H9 (cell line): Measurements from ENCODE around the gene LNX2. TPM values are rescaled to one million over a fixed set of nuclear protein-coding genes. Genes with fewer than 3 reads are reported as not detected.

ENCODE experiments used
- DNase-seq: peaks from one replicate; pipeline ENCODE4 v3.0.0-alpha.2; 2017
- H2AFZ ChIP-seq: one replicate; pipeline ENCODE4 v1.6.1; 2013; ENCODE audit warnings: mild to moderate bottlenecking, low read length, control low read depth, moderate library complexity
- H2AK5ac ChIP-seq: 2 replicates; pipeline ENCODE4 v1.6.1; 2013; ENCODE audit warnings: low read length, control low read depth, mixed read lengths; ENCODE audit not compliant: insufficient read length
- H2BK120ac ChIP-seq: one replicate; pipeline ENCODE4 v1.6.1; 2013; ENCODE audit warnings: low read depth, mild to moderate bottlenecking, low read length, control low read depth, inconsistent platforms; ENCODE audit not compliant: poor library complexity, severe bottlenecking
- H2BK12ac ChIP-seq: 2 replicates; pipeline ENCODE4 v1.6.1; 2013; ENCODE audit warnings: low read length, control low read depth, mixed read lengths, low read depth; ENCODE audit not compliant: insufficient read length
- H2BK15ac ChIP-seq: 2 replicates; pipeline ENCODE4 v1.6.1; 2013; ENCODE audit warnings: low read depth, low read length, control low read depth
- H2BK20ac ChIP-seq: one replicate; pipeline ENCODE4 v1.6.1; 2013; ENCODE audit warnings: low read depth, mild to moderate bottlenecking, low read length, control low read depth, inconsistent platforms; ENCODE audit not compliant: poor library complexity, severe bottlenecking
- H2BK5ac ChIP-seq: 2 replicates; pipeline ENCODE4 v1.6.1; 2013; ENCODE audit warnings: low read length, control low read depth, mixed read lengths; ENCODE audit not compliant: insufficient read length
- H3K14ac ChIP-seq: 2 replicates; pipeline ENCODE4 v1.6.1; 2013; ENCODE audit warnings: low read length, control low read depth; ENCODE audit not compliant: insufficient read depth
- H3K18ac ChIP-seq: 2 replicates; pipeline ENCODE4 v1.6.1; 2013; ENCODE audit warnings: low read depth, mild to moderate bottlenecking, mixed read lengths, low read length, control low read depth; ENCODE audit not compliant: insufficient read length
- H3K23ac ChIP-seq: 2 replicates; pipeline ENCODE4 v1.6.1; 2013; ENCODE audit warnings: low read length, control low read depth, mixed read lengths, low read depth; ENCODE audit not compliant: insufficient read length
- H3K23me2 ChIP-seq: 2 replicates; pipeline ENCODE4 v1.6.1; 2013; ENCODE audit warnings: low read depth, mild to moderate bottlenecking, mixed read lengths, low read length, control low read depth; ENCODE audit not compliant: insufficient read length, poor library complexity, severe bottlenecking
- H3K27ac ChIP-seq: 2 replicates; pipeline ENCODE4 v1.5.1; 2013; ENCODE audit warnings: low read length, control low read depth, mixed read lengths, low read depth; ENCODE audit not compliant: insufficient read length
- H3K27me3 ChIP-seq: 2 replicates; pipeline ENCODE4 v1.6.1; 2013; ENCODE audit warnings: low read length, control low read depth, inconsistent platforms; ENCODE audit not compliant: insufficient read depth
- H3K4ac ChIP-seq: 2 replicates; pipeline ENCODE4 v1.6.1; 2013; ENCODE audit warnings: low read depth, mild to moderate bottlenecking, control low read depth, inconsistent platforms, low read length, moderate library complexity
- H3K4me1 ChIP-seq: 2 replicates; pipeline ENCODE4 v1.6.1; 2013; ENCODE audit warnings: low read length, control low read depth, inconsistent platforms; ENCODE audit not compliant: insufficient read depth
- H3K4me2 ChIP-seq: 2 replicates; pipeline ENCODE4 v1.6.1; 2013; ENCODE audit warnings: low read length, control low read depth, mixed read lengths; ENCODE audit not compliant: insufficient read length, insufficient read depth
- H3K56ac ChIP-seq: 2 replicates; pipeline ENCODE4 v1.6.1; 2013; ENCODE audit warnings: low read depth, mild to moderate bottlenecking, mixed read lengths, low read length, control low read depth; ENCODE audit not compliant: insufficient read length
- H3K79me1 ChIP-seq: 2 replicates; pipeline ENCODE4 v1.6.1; 2013; ENCODE audit warnings: low read depth, mild to moderate bottlenecking, moderate library complexity, low read length, control low read depth, inconsistent platforms; ENCODE audit not compliant: insufficient read depth, poor library complexity, severe bottlenecking
- H3K79me2 ChIP-seq: 2 replicates; pipeline ENCODE4 v1.6.1; 2013; ENCODE audit warnings: low read length, control low read depth, inconsistent platforms; ENCODE audit not compliant: insufficient read depth
- H3K9ac ChIP-seq: 2 replicates; pipeline ENCODE4 v1.6.1; 2013; ENCODE audit warnings: low read length, control low read depth, mixed read lengths; ENCODE audit not compliant: insufficient read length; ENCODE audit errors: extremely low read depth
- H3K9me3 ChIP-seq: one replicate; pipeline ENCODE4 v1.6.1; 2013; ENCODE audit warnings: low read depth, low read length, inconsistent platforms; ENCODE audit not compliant: control insufficient read depth
- H3T11ph ChIP-seq: one replicate; pipeline ENCODE4 v1.6.1; 2013; ENCODE audit warnings: mild to moderate bottlenecking, low read length, control low read depth, inconsistent platforms
- H4K20me1 ChIP-seq: one replicate; pipeline ENCODE4 v1.6.1; 2013; ENCODE audit not compliant: control insufficient read depth, insufficient read length, insufficient read depth
- H4K5ac ChIP-seq: 2 replicates; pipeline ENCODE4 v1.6.1; 2013; ENCODE audit warnings: low read depth, mild to moderate bottlenecking, mixed read lengths, low read length, control low read depth; ENCODE audit not compliant: insufficient read length
- H4K8ac ChIP-seq: replicated peaks from 2 replicates; pipeline ENCODE4 v1.6.1; 2013; ENCODE audit warnings: low read length, control low read depth, mixed read lengths, low read depth; ENCODE audit not compliant: insufficient read length
- H4K91ac ChIP-seq: 2 replicates; pipeline ENCODE4 v1.6.1; 2013; ENCODE audit warnings: low read depth, mild to moderate bottlenecking, moderate library complexity, mixed read lengths, low read length, control low read depth; ENCODE audit not compliant: insufficient read length
- H3K27ac Mint-ChIP-seq, 3 experiments: 2 replicates in 2 of 3; 3 replicates in 1 of 3; pipeline ENCODE4 v1.8.0; 2020 to 2021; ENCODE audit warnings: mixed read lengths in 3 of 3, mild to moderate bottlenecking in 1 of 3, moderate library complexity in 1 of 3
- H3K27me3 Mint-ChIP-seq: 2 replicates; pipeline ENCODE4 v1.8.0; 2021; ENCODE audit warnings: low read depth, mild to moderate bottlenecking, moderate library complexity, mixed read lengths
- H3K36me3 Mint-ChIP-seq, 3 experiments: 2 replicates in 2 of 3; 3 replicates in 1 of 3; pipeline ENCODE4 v1.8.0; 2020 to 2021; ENCODE audit warnings: low read depth in 3 of 3, mixed read lengths in 3 of 3; ENCODE audit not compliant: insufficient read depth in 1 of 3
- H3K4me1 Mint-ChIP-seq, 2 experiments: 2 replicates each; pipeline ENCODE4 v1.8.0; 2020; ENCODE audit warnings: mixed read lengths in 2 of 2
- H3K4me3 Mint-ChIP-seq, 2 experiments: 2 replicates in 1 of 2; 3 replicates in 1 of 2; pipeline ENCODE4 v1.8.0; 2020 to 2021; ENCODE audit warnings: mild to moderate bottlenecking in 2 of 2, mixed read lengths in 2 of 2, moderate library complexity in 1 of 2
- H3K9me3 Mint-ChIP-seq, 2 experiments: 2 replicates in 1 of 2; 3 replicates in 1 of 2; pipeline ENCODE4 v1.8.0; 2020; ENCODE audit warnings: mild to moderate bottlenecking in 2 of 2, mixed read lengths in 2 of 2, moderate library complexity in 1 of 2
- WGBS: extraction: QIAGEN DNeasy Blood & Tissue Kit; methylation state at CpG from one replicate; pipeline ENCODE4 v1.1.7; 2013; ENCODE audit warnings: missing lambda C conversion rate, low lambda C conversion rate, mixed read lengths; ENCODE audit not compliant: insufficient read length; ENCODE audit errors: extremely low coverage; 5-methylcytosine and 5-hydroxymethylcytosine counted together
- total RNA-seq: library from RNA; stranded (reverse); gene quantifications from 2 replicates; pipeline ENCODE4 v1.2.1, GENCODE V29; 2021
- TF ChIP-seq, protein P1 (sequence below): fragments of 200-600 bp; sonication (generic); conservative IDR thresholded peaks from 3 replicates; pipeline ENCODE4 v1.8.0; 2021; ENCODE audit warnings: antibody characterized with exemption, mild to moderate bottlenecking

The LNX2 gene
- total RNA-seq, 1 experiment from 2014 or later = 12.4 TPM

DNA sequence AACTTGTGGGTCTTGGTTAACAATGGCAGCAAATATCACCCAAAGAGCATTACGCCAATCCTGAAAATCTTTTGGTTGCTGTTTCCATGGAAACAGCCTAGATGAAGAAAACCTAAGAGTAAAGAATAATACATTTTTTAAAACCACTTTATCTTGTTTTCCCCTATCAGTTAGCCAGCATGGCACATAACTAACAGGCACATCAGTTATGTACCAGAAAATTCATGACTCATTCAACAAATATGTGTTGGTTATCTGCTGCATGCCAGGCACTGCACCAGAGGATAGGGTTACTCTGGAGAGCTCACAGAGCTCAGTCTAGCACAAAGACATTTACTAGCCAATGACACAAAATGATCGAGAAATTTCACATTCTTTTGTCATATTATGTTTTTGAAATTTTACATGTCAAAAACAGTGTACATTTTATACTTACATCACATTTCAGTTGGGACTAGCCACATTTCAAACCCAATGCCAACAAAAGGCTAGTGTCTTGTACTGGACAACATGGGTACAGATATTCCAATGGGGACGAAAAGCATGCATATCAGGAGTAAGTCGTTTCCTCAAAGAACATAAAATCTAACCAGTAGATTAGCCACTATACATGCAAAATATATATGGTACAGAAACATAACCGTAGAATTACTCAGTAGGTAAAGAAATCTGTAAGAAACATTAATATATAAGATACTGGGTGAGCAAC is 20.3 kb downstream of the LNX2 start:
- Histone ChIP-seq H3T11ph (no peak overlapping the region), H3K27ac (no peak overlapping the region), H2BK120ac (no peak overlapping the region), H3K4ac (no peak overlapping the region), H3K9ac (no peak overlapping the region), H3K27me3 (no peaks in the 10 kb centered on the region), H4K5ac (no peak overlapping the region), H2AK5ac (no peak overlapping the region), H4K8ac (no peak overlapping the region), H3K79me1 (peaks cover 6% of the 10 kb centered on the region), H3K23me2 (no peaks in the 10 kb centered on the region), H2BK5ac (no peak overlapping the region), H3K56ac (no peak overlapping the region), H4K91ac (no peak overlapping the region), H3K4me2 (no peak overlapping the region), H3K79me2 (peaks cover 4% of the 10 kb centered on the region; the same call in 1 of the 2 replicates), H3K14ac (no peak overlapping the region), H2AFZ (no peak overlapping the region), H3K23ac (no peak overlapping the region), H2BK15ac (no peak overlapping the region), H4K20me1 (no peaks in the 10 kb centered on the region), H3K18ac (no peak overlapping the region), H3K9me3 (no peaks in the 10 kb centered on the region), H3K4me1 (peaks cover 5% of the 10 kb centered on the region; the same call in 1 of the 2 replicates), H2BK12ac (no peak overlapping the region), H2BK20ac (no peak overlapping the region)
- no CpG with 5 or more reads among the region's 5 CpGs for WGBS
- Mint-ChIP-seq H3K36me3 (no peaks in the 10 kb centered on the region), H3K27me3 (no peaks in the 10 kb centered on the region), H3K9me3 (no peaks in the 10 kb centered on the region), H3K27ac (peak overlapping the region in 1 of 3 experiments; percentile 49; a peak in 1 of 7 replicates), H3K4me3 (no peak overlapping the region), H3K4me1 (peaks cover 30 to 31% of the 10 kb centered on the region in 2 experiments)
- no peak for DNase-seq
- TF ChIP-seq, protein P1, sequence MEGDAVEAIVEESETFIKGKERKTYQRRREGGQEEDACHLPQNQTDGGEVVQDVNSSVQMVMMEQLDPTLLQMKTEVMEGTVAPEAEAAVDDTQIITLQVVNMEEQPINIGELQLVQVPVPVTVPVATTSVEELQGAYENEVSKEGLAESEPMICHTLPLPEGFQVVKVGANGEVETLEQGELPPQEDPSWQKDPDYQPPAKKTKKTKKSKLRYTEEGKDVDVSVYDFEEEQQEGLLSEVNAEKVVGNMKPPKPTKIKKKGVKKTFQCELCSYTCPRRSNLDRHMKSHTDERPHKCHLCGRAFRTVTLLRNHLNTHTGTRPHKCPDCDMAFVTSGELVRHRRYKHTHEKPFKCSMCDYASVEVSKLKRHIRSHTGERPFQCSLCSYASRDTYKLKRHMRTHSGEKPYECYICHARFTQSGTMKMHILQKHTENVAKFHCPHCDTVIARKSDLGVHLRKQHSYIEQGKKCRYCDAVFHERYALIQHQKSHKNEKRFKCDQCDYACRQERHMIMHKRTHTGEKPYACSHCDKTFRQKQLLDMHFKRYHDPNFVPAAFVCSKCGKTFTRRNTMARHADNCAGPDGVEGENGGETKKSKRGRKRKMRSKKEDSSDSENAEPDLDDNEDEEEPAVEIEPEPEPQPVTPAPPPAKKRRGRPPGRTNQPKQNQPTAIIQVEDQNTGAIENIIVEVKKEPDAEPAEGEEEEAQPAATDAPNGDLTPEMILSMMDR = no peak
